ENCODE results near the gene HOXB3.

Gene HOXB3

GRCh38 chr17:48569240-48569582 is 20.8 kb downstream of the HOXB3 start:
- no peak for DNase-seq (ENCODE audit: low spot score)
- Histone ChIP-seq H3K4me3 (peak overlapping the region; percentile 36), H3K27ac (no peak overlapping the region)
- no peak for TF ChIP-seq CTCF (IDR thresholded peaks at IDR 0.05)

GRCh38 chr17:48568499-48569239 is 21.4 kb downstream of the HOXB3 start:
- no peak for TF ChIP-seq CTCF (IDR thresholded peaks at IDR 0.05)
- DNase-seq (ENCODE audit: low spot score), result no peak
- Histone ChIP-seq H3K4me3 (peak overlapping the region; percentile 36), H3K27ac (peak overlapping the region in 1 of 2 donors; percentile 5)

GRCh38 chr17:48567646-48568354 is 22.2 kb downstream of the HOXB3 start:
- peak overlapping the region in 1 of 2 donors; percentile 40 for H3K27ac ChIP-seq
- TF ChIP-seq CTCF (IDR thresholded peaks at IDR 0.05), result no peak
- H3K4me3 ChIP-seq, result peak overlapping the region; percentile 36
- DNase-seq (ENCODE audit: low spot score), result no peak

GRCh38 chr17:48567209-48567608 is 22.8 kb downstream of the HOXB3 start:
- Histone ChIP-seq H3K27ac (peak overlapping the region in 1 of 2 donors; percentile 40), H3K4me3 (no peak overlapping the region)
- TF ChIP-seq CTCF (IDR thresholded peaks at IDR 0.05), result no peak
- DNase-seq (ENCODE audit: low spot score), result no peak

- H3K4me3 ChIP-seq, result no peak overlapping the region
- TF ChIP-seq CTCF (IDR thresholded peaks at IDR 0.05), result no peak
- no peak for DNase-seq (ENCODE audit: low spot score)
- H3K27ac ChIP-seq, result peak overlapping the region in 1 of 2 donors; percentile 40
These were observed 23.3 kb downstream of the HOXB3 start for GRCh38 chr17:48566717-48567116.

GRCh38 chr17:48565925-48566710 is 23.9 kb downstream of the HOXB3 start:
- Histone ChIP-seq H3K27ac (no peak overlapping the region), H3K4me3 (no peak overlapping the region)
- DNase-seq (ENCODE audit: low spot score), result no peak
- no peak for TF ChIP-seq CTCF (IDR thresholded peaks at IDR 0.05)
